A673 (cell line): ENCODE results near the gene CENPM. TPM values are rescaled to one million over a fixed set of nuclear protein-coding genes. Genes with fewer than 3 reads are reported as not detected.
A peak's percentile ranks its signal among the peaks of the same experiment; 100 is the strongest.

Experiments used
- BruUV-seq: library from RNA; stranded (reverse); fragments of 400-500 nt; replicated peaks from 2 replicates; lab custom pipeline; 2021; lab: Mats Ljungman, UMichigan
- CTCF ChIA-PET: fragments of 300-600 bp; sonication (Branson Sonifier 250); formaldehyde crosslinking; loops from one replicate; lab custom pipeline; 2022; ENCODE audit warnings: antibody characterized with exemption; lab: Charles Lee
- POLR2A ChIA-PET: fragments of 300-600 bp; sonication (Branson Sonifier 250); formaldehyde crosslinking; loops from one replicate; lab custom pipeline; 2022; ENCODE audit warnings: antibody characterized with exemption; ENCODE audit not compliant: low non-redundant PET; lab: Charles Lee
- DNase-seq: peaks from one replicate; pipeline ENCODE4 v3.0.0-alpha.2; 2015; ENCODE audit warnings: low spot score
- H3K27ac ChIP-seq: fragments of 200-600 bp; sonication (generic); 2 replicates; pipeline ENCODE4 v1.5.1; 2016; ENCODE audit warnings: mixed run types, low read depth, mild to moderate bottlenecking, mixed read lengths, antibody characterized with exemption, low read length; ENCODE audit not compliant: poor library complexity, severe bottlenecking
- H3K27me3 ChIP-seq: fragments of 200-600 bp; sonication (generic); replicated peaks from 2 replicates; pipeline ENCODE4 v1.6.1; 2017; ENCODE audit warnings: mixed run types, low read depth, mild to moderate bottlenecking, mixed read lengths, antibody characterized with exemption, low read length; ENCODE audit not compliant: insufficient read depth, poor library complexity
- H3K36me3 ChIP-seq: fragments of 200-600 bp; sonication (generic); 2 replicates; pipeline ENCODE4 v1.6.1; 2016; ENCODE audit warnings: mixed run types, mild to moderate bottlenecking, mixed read lengths, antibody characterized with exemption, low read length; ENCODE audit not compliant: insufficient read depth, poor library complexity, severe bottlenecking
- H3K4me1 ChIP-seq: fragments of 200-600 bp; sonication (generic); 2 replicates; pipeline ENCODE4 v1.6.1; 2017; ENCODE audit warnings: mixed run types, mild to moderate bottlenecking, mixed read lengths, antibody characterized with exemption, low read length; ENCODE audit not compliant: insufficient read depth, poor library complexity, severe bottlenecking
- H3K4me3 ChIP-seq: fragments of 200-600 bp; sonication (generic); 2 replicates; pipeline ENCODE4 v1.5.1; 2016; ENCODE audit warnings: low read depth, mixed run types, mild to moderate bottlenecking, mixed read lengths, low read length; ENCODE audit not compliant: poor library complexity, severe bottlenecking
- H3K9me3 ChIP-seq: fragments of 200-600 bp; sonication (generic); 2 replicates; pipeline ENCODE4 v1.6.1; 2016; ENCODE audit warnings: mixed run types, low read depth, mild to moderate bottlenecking, mixed read lengths, antibody characterized with exemption, low read length; ENCODE audit not compliant: poor library complexity, severe bottlenecking
- CTCF ChIP-seq: fragments of 300-800, 200-600 bp; sonication (generic); conservative IDR thresholded peaks from 2 replicates; pipeline ENCODE4 v1.5.1; 2017; ENCODE audit warnings: low read depth, mild to moderate bottlenecking, antibody characterized with exemption, low read length, moderate library complexity, mixed read lengths
- EZH2 ChIP-seq: fragments of 200-600 bp; sonication (generic); IDR thresholded peaks from 2 replicates; pipeline ENCODE4 v1.6.1; 2017; ENCODE audit warnings: borderline replicate concordance, low read depth, mild to moderate bottlenecking, mixed read lengths, antibody characterized with exemption, low read length; ENCODE audit not compliant: poor library complexity, severe bottlenecking
- intact Hi-C: fragments of 100-400 bp; cut with micrococcal nuclease; formaldehyde crosslinking; loops from one replicate; pipeline ENCODE4 v1.10.0; 2022; ENCODE audit not compliant: unreplicated experiment
- total RNA-seq: library from RNA; stranded (reverse); gene quantifications from 2 replicates; pipeline ENCODE4 v1.2.3, GENCODE V29; 2021

The CENPM gene
- total RNA-seq, 1 experiment from 2014 or later, result 67.2 TPM

GRCh38 chr22:41933411-41934177 is 13.4 kb downstream of the CENPM start:
- Histone ChIP-seq H3K4me3 (no peak overlapping the region), H3K27ac (peak overlapping the region; percentile 42), H3K4me1 (peaks cover 3% of the 10 kb centered on the region), H3K36me3 (peaks cover 18% of the 10 kb centered on the region), H3K9me3 (no peaks in the 10 kb centered on the region), H3K27me3 (no peaks in the 10 kb centered on the region)
- ChIA-PET CTCF (no interaction called here), POLR2A (no interaction called here)
- no TSS peak for BruUV-seq
- no peak for DNase-seq
- TF ChIP-seq EZH2, result no peak
- no peak for TF ChIP-seq CTCF
- intact Hi-C loops, result no loop called here

GRCh38 chr22:41932353-41932752 is 14.6 kb downstream of the CENPM start:
- CTCF ChIA-PET, result no interaction called here
- intact Hi-C loops, result no loop called here
- DNase-seq, result no peak
- no TSS peak for BruUV-seq
- TF ChIP-seq EZH2, result no peak
- TF ChIP-seq CTCF, result no peak
- POLR2A ChIA-PET, result no interaction called here
- peaks cover 3% of the 10 kb centered on the region for H3K4me1 ChIP-seq
- H3K27me3 ChIP-seq, result no peaks in the 10 kb centered on the region
- H3K4me3 ChIP-seq, result no peak overlapping the region
- H3K36me3 ChIP-seq, result peaks cover 10% of the 10 kb centered on the region
- peak overlapping the region; percentile 42 for H3K27ac ChIP-seq
- H3K9me3 ChIP-seq, result no peaks in the 10 kb centered on the region

GRCh38 chr22:41931701-41932269 is 15.2 kb downstream of the CENPM start:
- H3K4me3 ChIP-seq, result no peak overlapping the region
- BruUV-seq, result no TSS peak
- POLR2A ChIA-PET, result interaction anchor here (0.6 kb wide), 1 partner anchor 243 kb away, joined by 4 read pairs; no protein-coding TSS in a partner anchor
- peaks cover 3% of the 10 kb centered on the region for H3K4me1 ChIP-seq
- no peak for DNase-seq
- intact Hi-C loops, result no loop called here
- no peaks in the 10 kb centered on the region for H3K9me3 ChIP-seq
- no peak for TF ChIP-seq EZH2
- no peak for TF ChIP-seq CTCF
- CTCF ChIA-PET, result no interaction called here
- peak overlapping the region; percentile 42 for H3K27ac ChIP-seq
- H3K36me3 ChIP-seq, result peaks cover 5% of the 10 kb centered on the region
- H3K27me3 ChIP-seq, result no peaks in the 10 kb centered on the region
